ENCODE measurements around the gene SPDYE5. TPM values are rescaled to one million over a fixed set of nuclear protein-coding genes. Genes with fewer than 3 reads are reported as not detected.

The SPDYE5 gene
- total and polyA plus RNA-seq, 2 experiments from 2014 or later: 1.8 TPM; not detected in 1

GRCh38 chr7:75536491-75536890, 44.4 kb downstream of the SPDYE5 start:
- Histone ChIP-seq H3K4me1 (ENCODE audit: insufficient read depth) (no peaks in the 10 kb centered on the region), H4K20me1 (replicated peaks; ENCODE audit: insufficient read depth) (peaks cover 6% of the 10 kb centered on the region), H3K27ac (ENCODE audit: low read depth) (no peak overlapping the region), H3K4me3 (no peak overlapping the region), H3K79me2 (replicated peaks; ENCODE audit: insufficient read depth) (no peaks in the 10 kb centered on the region), H3K9me2 (ENCODE audit: insufficient read depth) (no peaks in the 10 kb centered on the region), H3F3A (replicated peaks; ENCODE audit: low read depth) (0 out of 2 replicates have a peak, but pooled peaks cover 2% of the 10 kb centered on the region), H3K27me3 (ENCODE audit: insufficient read depth) (no peaks in the 10 kb centered on the region), H3K4me2 (no peak overlapping the region), H3K36me3 (ENCODE audit: insufficient read depth) (peaks cover 52% of the 10 kb centered on the region), H2AFZ (no peak overlapping the region)
- no peak for ATAC-seq
- peaks cover 71% of the 10 kb centered on the region for H3K36me3 Mint-ChIP-seq (ENCODE audit: low read depth)
- H3K27ac Mint-ChIP-seq: no peak overlapping the region
- H3K9me3 Mint-ChIP-seq: no peaks in the 10 kb centered on the region
- peaks cover 2% of the 10 kb centered on the region; the same call in 1 of the 3 replicates for H3K4me1 Mint-ChIP-seq
- no peak overlapping the region for H3K4me3 Mint-ChIP-seq
- no peak for TF ChIP-seq CREB1 (CRISPR knock-in tag; IDR thresholded peaks at IDR 0.05; ENCODE audit: low read depth)
- no peak for TF ChIP-seq EZH2phosphoT487 (IDR thresholded peaks at IDR 0.05; ENCODE audit: unreplicated experiment)
- TF ChIP-seq, protein P1, sequence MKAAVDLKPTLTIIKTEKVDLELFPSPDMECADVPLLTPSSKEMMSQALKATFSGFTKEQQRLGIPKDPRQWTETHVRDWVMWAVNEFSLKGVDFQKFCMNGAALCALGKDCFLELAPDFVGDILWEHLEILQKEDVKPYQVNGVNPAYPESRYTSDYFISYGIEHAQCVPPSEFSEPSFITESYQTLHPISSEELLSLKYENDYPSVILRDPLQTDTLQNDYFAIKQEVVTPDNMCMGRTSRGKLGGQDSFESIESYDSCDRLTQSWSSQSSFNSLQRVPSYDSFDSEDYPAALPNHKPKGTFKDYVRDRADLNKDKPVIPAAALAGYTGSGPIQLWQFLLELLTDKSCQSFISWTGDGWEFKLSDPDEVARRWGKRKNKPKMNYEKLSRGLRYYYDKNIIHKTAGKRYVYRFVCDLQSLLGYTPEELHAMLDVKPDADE (IDR thresholded peaks at IDR 0.05): no peak
- TF ChIP-seq EZH2 (IDR thresholded peaks at IDR 0.05; ENCODE audit: low read depth, unreplicated experiment): no peak
- no peak for TF ChIP-seq POLR2AphosphoS5 (IDR thresholded peaks at IDR 0.05; ENCODE audit: low read depth)
- no peak for TF ChIP-seq ZNF462 (CRISPR knock-in tag; IDR thresholded peaks at IDR 0.05)
- no peak for TF ChIP-seq JUNB (IDR thresholded peaks at IDR 0.05; ENCODE audit: unreplicated experiment)
- peaks cover 8% of the 10 kb centered on the region for H3K27me3 Mint-ChIP-seq (ENCODE audit: insufficient read depth, low read depth, poor library complexity)
- DNase-seq (ENCODE audit: low spot score): no peak
